ENCODE measurements around the gene ARIH2. TPM values are rescaled to one million over a fixed set of nuclear protein-coding genes. Genes with fewer than 3 reads are reported as not detected.

The ARIH2 gene
- total and polyA plus RNA-seq, 2 of the 8 experiments (the other 6 are each of a cell fraction or from before 2014, with no cell fraction given), result 72.9 to 136 TPM

DNA sequence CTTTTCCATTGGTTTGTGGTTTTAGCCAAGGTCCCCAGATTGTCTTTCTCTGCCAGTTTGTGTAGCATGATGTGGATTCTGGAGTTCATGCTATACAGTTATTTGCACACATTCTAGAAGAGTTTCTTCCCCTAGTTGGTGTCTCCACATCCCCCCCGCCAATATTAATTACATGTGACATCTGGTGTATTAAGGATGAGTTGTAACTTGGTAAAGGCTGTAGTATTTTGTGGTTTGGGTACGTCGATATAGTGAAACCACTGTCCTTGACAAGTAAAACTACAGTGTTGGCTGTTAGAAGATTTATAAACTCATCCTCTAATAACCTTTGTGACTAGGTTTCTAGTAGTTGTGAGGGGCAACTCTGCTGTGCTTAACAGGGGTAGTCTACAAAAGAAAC is 47.7 kb downstream of the ARIH2 start:
- ChIA-PET CTCF (ENCODE audit: partially characterized antibody) (interaction anchor here (0.7 to 2.1 kb wide), 2 partner anchors 60 to 226 kb away, joined by 3 to 6 read pairs; no protein-coding TSS in a partner anchor), POLR2A (ENCODE audit: partially characterized antibody) (interaction anchor here (2.1 kb wide), 1 partner anchor 23 kb away, joined by 7 read pairs; the partner anchor contains the start of gene P4HTM)
- Histone ChIP-seq H4K91ac (replicated peaks; ENCODE audit: insufficient read length, low read length) (no peak overlapping the region), H3K4me2 (ENCODE audit: insufficient read depth in 1 of 2, low read depth in 2 of 2, low read length in 2 of 2) (no peak overlapping the region), H3K4me3 (ENCODE audit: extremely low read depth in 1 of 4, insufficient read depth in 2 of 4, low read depth in 3 of 4, low read length in 4 of 4) (no peak overlapping the region), H4K5ac (ENCODE audit: insufficient read length, low read depth, low read length) (no peak overlapping the region), H3K9me3 (ENCODE audit: insufficient read depth in 2 of 2, low read depth in 1 of 2, low read length in 1 of 2) (no peaks in the 10 kb centered on the region), H2AK5ac (ENCODE audit: low read depth, low read length) (no peak overlapping the region), H3K27ac (ENCODE audit: low read depth, low read length) (no peak overlapping the region), H3K56ac (replicated peaks; ENCODE audit: insufficient read length, low read depth, low read length) (no peak overlapping the region), H3K79me1 (ENCODE audit: low read depth, low read length) (no peaks in the 10 kb centered on the region), H2BK15ac (ENCODE audit: low read length) (no peak overlapping the region), H4K8ac (ENCODE audit: extremely low read depth, insufficient read depth, low read length) (no peak overlapping the region), H3K23ac (ENCODE audit: insufficient read length) (no peak overlapping the region), H2BK12ac (ENCODE audit: low read depth, low read length) (no peak overlapping the region), H3K36me3 (ENCODE audit: control insufficient read depth in 2 of 4, insufficient read depth in 4 of 4, low read length in 3 of 4) (peaks cover 5 to 51% (median 30%) of the 10 kb centered on the region in 4 experiments; a peak in 7 of 8 replicates), H4K20me1 (replicated peaks in 1 of 2; ENCODE audit: control insufficient read depth in 1 of 2, insufficient read depth in 2 of 2, low read length in 2 of 2) (no peaks in the 10 kb centered on the region), H3K27me3 (replicated peaks in 1 of 4; ENCODE audit: control insufficient read depth in 3 of 4, extremely low read depth in 1 of 4, insufficient read depth in 3 of 4, low read length in 3 of 4) (no peaks in the 10 kb centered on the region), H2AFZ (ENCODE audit: low read length) (no peak overlapping the region), H3K79me2 (ENCODE audit: control insufficient read depth in 1 of 2, insufficient read depth in 2 of 2, low read length in 2 of 2) (no peaks in the 10 kb centered on the region), H3K18ac (ENCODE audit: extremely low read depth, low read length) (no peak overlapping the region), H3K9ac (replicated peaks in 1 of 4; ENCODE audit: extremely low read depth in 1 of 4, low read depth in 3 of 4, low read length in 3 of 4) (no peak overlapping the region), H3K4me1 (replicated peaks in 1 of 4; ENCODE audit: control insufficient read depth in 3 of 4, insufficient read depth in 4 of 4, low read length in 3 of 4) (peaks cover 3 to 8% (median 5%) of the 10 kb centered on the region in 4 experiments; a peak in 6 of 7 replicates), H3K14ac (ENCODE audit: insufficient read length) (no peak overlapping the region), H2BK5ac (ENCODE audit: low read depth, low read length) (no peak overlapping the region), H2BK20ac (ENCODE audit: low read length) (no peak overlapping the region), H2BK120ac (replicated peaks; ENCODE audit: low read depth, low read length) (no peak overlapping the region), H3K4ac (replicated peaks; ENCODE audit: insufficient read length, low read depth, low read length) (no peak overlapping the region), H3K23me2 (ENCODE audit: low read depth, low read length) (no peaks in the 10 kb centered on the region)
- TF ChIP-seq CBX8 (IDR thresholded peaks at IDR 0.05; ENCODE audit: borderline replicate concordance, low read depth, low read length) (no peak), SP2 (IDR thresholded peaks at IDR 0.05; ENCODE audit: low read length) (no peak), BACH1 (IDR thresholded peaks at IDR 0.05; ENCODE audit: low read length) (no peak), HDAC2 (IDR thresholded peaks at IDR 0.05; ENCODE audit: borderline replicate concordance in 1 of 2, low read depth in 2 of 2, low read length in 2 of 2) (no peak), FOSL1 (IDR thresholded peaks at IDR 0.05; ENCODE audit: insufficient read depth, low read depth, low read length) (no peak), TEAD4 (IDR thresholded peaks at IDR 0.05; ENCODE audit: low read depth, low read length) (no peak), CTCF (IDR thresholded peaks at IDR 0.05; ENCODE audit: control extremely low read depth in 1 of 3, insufficient read depth in 1 of 3, low read depth in 1 of 3, low read length in 3 of 3) (no peak), HDAC6 (IDR thresholded peaks at IDR 0.05; ENCODE audit: low read depth, low read length) (no peak), CHD1 (IDR thresholded peaks at IDR 0.05; ENCODE audit: low read depth, low read length) (no peak)
- TF ChIP-seq, protein P1, sequence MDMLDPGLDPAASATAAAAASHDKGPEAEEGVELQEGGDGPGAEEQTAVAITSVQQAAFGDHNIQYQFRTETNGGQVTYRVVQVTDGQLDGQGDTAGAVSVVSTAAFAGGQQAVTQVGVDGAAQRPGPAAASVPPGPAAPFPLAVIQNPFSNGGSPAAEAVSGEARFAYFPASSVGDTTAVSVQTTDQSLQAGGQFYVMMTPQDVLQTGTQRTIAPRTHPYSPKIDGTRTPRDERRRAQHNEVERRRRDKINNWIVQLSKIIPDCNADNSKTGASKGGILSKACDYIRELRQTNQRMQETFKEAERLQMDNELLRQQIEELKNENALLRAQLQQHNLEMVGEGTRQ (IDR thresholded peaks at IDR 0.05; ENCODE audit: low read length), result no peak
- 99% methylated on average over 3 of the region's 3 CpGs; no CpG with 5 or more reads in 1 of the 2 experiments for WGBS, 2 experiments (ENCODE audit: extremely low coverage in 1 of 2, insufficient coverage in 1 of 2, insufficient read length in 1 of 2, insufficient replicate concordance in 2 of 2, low coverage in 1 of 2, low lambda C conversion rate in 2 of 2, missing lambda C conversion rate in 1 of 2)
- no peak for DNase-seq (ENCODE audit: low read depth in 1 of 2, low spot score in 2 of 2)
- no peak for FAIRE-seq

Data from H1 (cell line).